GM19240 (cell line): ENCODE results near the gene SRGAP2C.
"Not testable (repeated sequence)": the region's sequence is repeated elsewhere in the genome, so short reads cannot be mapped to it uniquely, and the experiment has no call there.

Source experiments
- DNase-seq: peaks from one replicate; pipeline ENCODE4 v3.0.0; 2011; ENCODE audit warnings: low spot score; ENCODE audit not compliant: insufficient read length

The SRGAP2C gene

DNA sequence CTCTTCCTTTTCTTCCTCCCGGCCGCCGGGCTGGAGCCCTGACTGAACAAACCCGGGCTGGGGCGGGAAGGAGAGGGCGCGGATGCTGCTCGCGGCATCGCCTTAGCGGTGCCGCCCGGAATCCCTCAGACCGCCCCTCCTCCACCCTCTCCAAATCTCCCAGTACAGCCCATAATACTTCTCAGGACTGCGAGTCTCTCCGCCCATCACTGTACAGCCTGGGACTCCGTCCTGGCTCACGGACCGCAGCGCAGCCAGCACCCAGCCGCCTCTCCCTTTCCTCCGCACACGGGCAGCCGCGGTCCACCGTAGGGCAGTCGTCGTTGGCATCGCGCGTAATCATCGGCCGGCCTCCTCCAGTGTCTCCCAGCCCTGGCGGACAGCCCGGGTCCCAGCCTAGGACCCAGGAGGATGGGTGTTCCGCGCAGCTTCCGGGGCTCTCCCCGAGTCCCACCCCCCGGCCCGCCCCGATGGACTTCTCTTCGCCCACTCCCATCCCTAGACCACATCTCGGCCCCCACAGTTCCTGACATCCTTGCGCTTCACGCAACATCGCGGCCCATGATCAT is 449 bp downstream of the SRGAP2C start:
- not testable (repeated sequence) for DNase-seq

DNA sequence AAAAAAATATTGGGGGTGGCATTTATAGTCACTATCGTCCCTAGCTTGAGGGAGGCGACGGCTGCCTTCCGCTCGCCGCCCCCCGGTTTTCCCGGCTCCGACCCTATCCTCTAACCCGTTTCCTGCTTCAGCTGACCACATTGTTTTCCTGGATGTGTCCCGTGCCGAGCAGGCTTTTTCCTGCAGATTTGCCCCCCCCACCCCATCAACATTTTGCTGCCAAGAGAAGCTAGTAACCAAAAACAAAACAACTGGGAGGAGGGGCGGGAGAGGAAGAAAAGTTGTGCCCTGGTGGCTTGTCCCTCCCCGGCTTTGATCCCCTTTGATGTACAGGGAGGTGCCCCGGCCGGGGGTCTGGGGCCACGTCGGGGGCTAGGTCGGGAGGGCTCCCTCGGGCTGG is 1.4 kb downstream of the SRGAP2C start:
- DNase-seq, result not testable (repeated sequence)

DNA sequence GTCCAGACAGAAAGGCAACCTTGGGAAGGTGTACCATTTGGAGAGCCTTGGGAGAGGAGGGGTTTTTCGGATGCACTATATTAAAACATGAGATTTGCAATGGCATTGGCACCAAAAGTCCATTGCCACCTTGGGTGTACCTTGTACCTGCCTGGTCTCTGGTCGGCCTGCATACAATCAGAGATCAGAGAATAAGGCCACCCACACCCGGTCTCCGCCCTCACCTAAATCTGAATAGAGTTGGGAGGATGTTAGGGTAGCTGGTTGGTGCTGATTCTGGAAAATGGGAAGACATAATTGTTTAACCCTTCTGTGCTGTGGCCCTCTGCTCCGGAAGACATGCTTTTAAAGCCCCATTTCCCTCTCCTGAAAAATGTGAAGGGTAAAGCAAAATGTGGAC is 3.1 kb downstream of the SRGAP2C start:
- not testable (repeated sequence) for DNase-seq

DNA sequence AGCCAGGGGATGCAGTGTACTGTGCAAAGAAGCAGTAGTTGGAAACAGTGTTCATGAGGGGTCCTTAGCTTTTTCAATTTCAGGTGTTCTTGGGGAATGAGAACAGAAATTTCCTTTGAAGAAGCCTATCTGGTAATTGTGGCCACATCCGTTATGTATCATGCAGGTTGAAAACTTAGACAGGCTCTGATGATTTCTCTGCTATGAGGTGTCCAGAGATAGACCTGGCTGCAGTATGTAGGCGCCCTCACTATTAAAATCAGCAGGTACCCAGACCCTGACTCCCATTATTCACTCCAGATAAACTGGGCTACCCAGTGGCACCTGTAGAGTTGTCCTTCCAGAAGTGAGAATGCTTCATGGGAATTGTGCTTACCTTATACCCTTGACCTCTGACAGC is 7.7 kb downstream of the SRGAP2C start:
- DNase-seq, result not testable (repeated sequence)

DNA sequence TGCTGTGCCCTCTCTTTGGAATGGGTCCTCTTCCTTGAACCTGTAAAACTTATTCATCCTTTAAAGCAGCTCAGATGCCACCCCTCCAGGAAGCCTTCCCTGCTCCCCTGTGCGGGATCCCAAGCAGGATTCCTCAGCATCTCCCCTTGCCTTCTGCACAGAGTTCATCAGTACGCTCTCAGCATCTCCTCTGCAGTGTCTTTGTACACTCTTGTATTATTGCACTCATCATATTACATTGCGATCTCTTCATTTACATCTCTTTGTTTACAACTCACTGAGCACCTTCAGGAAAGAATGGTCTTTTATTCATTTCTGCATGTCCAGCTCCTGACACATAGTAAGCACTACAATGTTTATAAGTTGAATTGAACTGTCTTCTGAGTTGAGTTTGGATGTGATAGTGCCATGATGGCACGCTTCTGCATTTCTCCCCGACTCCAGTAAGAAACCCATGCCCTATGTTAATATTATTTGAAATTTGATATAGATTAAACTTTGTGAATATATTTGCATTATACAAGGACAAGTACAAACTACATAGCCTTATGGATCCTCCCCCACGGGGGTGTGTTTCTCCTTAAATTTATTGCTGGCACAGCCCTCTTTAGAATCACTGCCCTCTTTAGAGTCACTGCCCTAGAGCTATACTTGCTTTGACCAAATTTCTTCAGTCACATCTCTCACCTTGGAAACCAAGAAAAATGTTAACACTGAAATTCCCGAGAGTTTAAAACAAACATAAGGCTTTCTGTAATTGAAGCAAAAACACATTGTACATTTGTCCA is 12.5 kb downstream of the SRGAP2C start:
- not testable (repeated sequence) for DNase-seq

DNA sequence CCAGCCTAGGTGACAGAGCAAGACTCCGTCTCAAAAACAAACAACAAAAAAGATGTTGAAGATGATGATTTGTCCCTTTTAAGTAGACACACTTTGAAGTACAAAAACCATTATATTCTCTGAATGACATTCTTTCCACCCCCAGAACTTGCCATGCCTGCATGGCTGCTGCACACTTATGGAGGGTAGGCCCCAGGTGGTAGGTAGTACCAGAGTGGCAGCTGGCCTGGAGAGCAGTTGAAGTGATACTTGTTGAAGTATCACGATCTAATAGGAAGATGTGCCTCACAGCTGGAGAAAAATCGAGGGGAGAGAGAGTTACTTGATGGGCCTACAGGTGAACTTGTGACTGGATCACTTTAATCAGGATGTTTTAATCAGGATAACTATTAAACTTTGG is 15.0 kb downstream of the SRGAP2C start:
- not testable (repeated sequence) for DNase-seq

DNA sequence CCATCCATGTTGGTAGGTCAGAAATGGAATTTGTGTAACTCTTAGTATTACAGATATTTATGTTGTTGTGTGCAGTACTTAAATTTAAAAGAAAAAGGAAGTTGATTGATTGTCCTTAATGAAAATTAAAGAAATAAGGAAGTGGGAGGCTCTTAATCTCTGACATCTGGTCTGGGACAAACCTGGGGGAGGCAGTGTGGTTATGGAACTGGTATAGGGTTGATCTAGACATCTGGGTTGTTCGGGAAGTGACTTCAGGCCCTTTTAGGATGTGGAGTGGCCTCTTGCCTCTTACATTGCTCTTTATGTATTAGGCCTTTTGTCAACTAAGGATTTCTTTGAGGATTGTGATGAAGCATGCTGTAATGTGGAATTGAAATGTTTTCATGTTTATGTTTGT is 15.5 kb downstream of the SRGAP2C start:
- DNase-seq, result not testable (repeated sequence)

DNA sequence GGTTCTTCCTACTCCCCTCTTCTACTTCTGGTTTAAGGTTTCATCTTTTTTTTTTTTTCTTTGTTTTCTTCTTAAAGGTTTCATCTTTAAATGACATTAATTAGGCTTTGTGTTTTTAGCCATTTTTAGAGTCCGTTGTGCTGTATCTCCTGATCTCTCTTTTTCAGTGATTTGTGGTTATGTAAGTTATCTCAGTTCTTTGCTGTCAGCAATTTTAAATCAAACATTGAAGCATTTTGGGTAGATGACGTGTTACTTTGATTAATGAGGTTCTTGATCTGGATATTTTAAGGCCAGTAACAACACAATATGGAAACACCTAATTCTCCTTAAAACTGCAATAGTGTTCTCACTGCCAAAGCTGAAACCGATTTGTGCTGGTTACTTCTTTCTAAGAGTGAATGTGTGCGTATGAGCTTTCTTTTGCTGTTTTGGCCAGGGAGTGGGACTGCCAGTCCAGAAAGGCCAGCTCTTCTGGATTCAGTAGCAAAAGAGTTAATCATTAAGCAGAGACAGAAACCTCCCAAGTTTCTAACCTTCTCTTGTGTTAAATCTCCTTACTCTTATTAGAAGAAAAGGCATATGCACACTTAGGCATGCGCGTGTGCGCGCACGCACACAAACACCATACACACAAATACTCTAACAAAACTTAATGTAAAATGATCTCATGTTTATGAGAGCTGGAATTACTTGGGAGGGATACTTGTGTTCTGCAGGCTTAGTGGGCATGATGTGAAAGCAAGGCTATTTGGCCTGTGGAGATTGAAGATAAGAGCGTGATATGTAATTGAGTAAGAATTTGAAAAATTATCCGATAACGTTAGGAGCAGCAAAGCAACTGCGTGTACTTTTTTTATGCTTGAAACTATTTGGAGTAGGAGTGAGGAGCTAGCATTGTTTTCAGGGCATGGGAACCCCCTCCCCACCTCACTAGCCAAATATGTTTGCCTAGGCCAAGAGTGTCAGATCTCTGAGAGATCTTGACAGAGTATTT is 16.5 kb downstream of the SRGAP2C start:
- not testable (repeated sequence) for DNase-seq

DNA sequence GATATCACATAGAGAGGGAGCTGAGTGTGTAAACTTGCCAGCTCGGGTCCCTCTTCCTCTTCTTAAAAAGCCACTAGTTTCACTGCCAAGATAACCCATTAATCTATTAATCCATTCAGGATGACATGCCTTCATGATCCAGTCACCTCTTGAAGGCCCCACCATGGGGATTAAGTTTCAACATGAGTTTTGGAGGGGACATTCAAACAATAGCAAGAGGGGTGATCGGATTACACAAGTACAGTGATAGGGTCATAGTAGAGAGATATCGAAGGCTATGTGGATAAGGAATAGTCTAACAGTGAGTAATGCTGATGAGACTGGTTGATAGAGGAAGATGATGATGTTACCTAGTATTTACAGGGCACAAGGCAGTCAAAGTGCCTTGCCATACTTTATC is 18.2 kb downstream of the SRGAP2C start:
- DNase-seq, result not testable (repeated sequence)

DNA sequence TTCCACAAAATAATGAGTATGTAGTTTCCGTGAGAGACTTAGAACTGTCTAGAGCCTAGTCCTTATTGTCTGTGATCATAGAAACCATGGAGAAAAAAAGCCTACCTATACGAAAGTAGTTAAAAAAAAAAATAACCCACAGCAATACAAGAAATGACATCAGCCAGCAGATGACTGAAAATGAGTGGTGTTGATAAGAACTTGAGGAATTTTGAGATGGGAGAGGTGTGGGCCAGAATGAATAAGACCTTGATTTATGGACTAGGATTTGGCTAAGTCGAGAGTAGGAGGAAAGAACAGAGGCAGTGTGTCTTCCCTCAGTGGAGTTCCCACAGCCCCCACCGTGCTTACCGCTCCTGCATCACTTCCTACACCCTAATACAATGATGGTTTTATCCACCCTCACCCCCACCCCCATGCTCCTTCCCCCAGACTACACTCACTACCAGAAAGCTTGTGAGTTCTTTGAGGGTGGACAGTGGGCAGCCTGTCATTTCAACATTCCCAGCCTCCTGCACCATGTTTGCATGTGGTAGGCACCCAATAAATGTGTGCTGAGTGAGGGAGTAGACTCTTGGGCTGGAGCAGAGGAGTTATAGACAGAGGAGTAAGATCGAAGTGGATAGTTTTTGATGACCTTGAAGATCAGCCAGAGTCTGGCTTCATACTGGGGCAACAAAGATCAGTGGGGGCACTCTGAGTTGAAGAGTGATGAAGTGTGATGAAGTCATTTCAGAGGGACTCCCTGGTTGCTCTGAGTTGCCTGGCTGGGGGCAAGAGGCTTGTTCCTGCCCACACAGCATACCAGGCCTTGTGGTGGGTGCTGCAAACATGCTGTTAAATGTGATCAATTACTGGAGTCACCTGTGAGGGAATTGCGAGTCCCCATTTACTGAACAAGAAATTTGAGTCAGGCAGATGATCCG is 21.3 kb downstream of the SRGAP2C start:
- not testable (repeated sequence) for DNase-seq

DNA sequence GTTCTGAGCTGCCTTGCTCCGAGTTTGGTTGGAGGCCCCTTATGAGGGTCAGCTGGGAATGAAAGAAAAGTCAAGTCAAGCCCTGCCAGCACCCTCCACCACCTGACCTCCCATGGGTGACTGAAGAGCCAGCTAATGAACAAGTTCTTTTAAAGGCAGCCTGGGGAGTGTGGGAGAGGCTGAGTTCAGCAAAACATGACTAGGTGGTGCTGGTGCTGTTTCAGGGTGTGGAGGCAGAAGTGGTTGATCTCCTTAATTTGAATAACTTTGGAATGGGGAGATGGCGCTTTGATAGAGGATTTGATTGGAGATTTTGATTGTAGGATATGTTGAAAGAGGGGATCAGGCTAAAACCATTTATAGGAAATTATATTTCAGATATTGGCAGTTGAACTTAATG is 22.6 kb downstream of the SRGAP2C start:
- not testable (repeated sequence) for DNase-seq

DNA sequence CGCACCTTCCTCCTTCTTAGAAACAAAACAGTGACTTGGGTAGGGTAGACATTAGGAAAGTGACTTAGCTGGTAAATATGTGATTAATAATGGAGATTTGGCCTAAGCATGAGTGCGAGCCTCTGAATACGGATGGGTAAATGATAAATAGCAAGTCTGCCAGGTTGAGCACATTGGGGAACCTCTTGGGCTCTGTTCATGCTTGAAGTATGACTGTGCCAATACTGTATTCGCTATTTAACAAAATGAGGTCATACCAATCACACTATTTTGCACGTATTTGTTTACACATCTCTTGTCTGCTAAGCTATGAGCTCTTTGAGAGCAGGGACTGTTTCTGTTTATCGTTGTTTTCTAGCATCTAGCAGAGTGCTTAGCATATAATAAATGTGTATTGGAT is 23.6 kb downstream of the SRGAP2C start:
- not testable (repeated sequence) for DNase-seq

DNA sequence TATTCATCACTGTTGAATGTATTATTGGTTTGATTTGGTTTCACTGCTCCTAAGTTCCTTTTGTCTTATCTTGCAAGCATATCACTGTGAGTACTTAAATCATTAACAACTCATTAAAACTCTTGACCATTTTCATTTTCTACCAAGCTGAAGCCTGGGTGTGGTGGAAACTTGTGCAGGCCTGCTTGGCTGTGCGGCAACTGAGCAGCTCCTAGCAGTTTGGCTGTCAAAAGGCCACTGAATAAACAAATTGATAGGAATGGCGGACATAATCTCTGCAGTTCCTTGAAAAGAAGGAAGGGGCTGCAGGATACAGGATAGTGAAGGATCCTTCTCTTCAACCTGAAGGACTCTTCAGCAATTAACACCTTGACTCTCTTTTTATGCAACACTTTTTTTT is 26.0 kb downstream of the SRGAP2C start:
- DNase-seq, result not testable (repeated sequence)

DNA sequence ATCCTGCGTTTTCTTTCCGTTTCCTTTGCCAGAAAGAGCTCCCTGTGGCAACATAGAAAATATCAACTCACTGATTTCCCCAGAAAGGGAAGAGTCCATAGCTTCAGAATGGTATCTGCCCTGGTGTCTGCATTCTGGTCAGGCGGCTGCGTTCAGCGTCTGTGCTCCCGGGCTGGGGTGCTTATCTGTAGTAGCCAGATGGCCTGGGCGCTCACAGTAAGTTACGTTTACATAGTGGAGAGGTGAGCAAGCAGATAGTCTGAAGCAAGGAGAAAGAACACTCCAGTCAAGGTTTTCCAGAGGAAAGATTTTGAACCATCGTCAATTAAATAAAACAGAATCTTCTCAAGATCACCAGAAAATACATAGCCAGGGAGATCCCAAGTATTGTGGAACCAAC is 28.7 kb downstream of the SRGAP2C start:
- not testable (repeated sequence) for DNase-seq

DNA sequence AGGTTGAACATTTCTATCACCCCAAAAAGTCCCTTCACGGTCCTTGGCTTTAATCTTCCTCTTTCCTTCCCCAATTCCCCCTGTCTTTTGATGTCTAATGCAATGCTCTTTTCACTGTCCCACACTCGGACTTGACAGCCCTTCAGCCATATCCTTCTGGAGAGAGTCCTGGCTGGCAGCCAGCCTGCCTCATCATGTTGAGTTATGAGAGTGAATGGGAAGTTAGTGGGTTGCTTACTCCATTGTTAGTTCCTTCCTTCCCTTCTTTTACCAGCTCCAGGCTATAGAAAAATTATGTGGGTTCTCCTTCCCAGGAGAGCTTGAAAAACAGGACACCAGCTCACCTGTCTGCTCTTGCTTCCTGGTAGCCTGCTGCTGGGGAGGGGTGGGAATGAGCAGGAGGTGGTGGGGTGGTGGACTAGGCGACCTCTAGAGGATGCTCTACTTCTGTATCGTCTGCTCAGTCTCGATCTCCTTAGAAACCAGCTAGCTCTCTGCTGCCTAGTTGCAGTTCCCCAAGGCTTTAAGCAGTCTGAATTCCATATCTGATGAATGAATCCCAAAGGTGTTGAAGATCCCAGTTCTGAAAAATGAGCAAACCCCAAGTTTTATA is 29.9 kb downstream of the SRGAP2C start:
- not testable (repeated sequence) for DNase-seq

DNA sequence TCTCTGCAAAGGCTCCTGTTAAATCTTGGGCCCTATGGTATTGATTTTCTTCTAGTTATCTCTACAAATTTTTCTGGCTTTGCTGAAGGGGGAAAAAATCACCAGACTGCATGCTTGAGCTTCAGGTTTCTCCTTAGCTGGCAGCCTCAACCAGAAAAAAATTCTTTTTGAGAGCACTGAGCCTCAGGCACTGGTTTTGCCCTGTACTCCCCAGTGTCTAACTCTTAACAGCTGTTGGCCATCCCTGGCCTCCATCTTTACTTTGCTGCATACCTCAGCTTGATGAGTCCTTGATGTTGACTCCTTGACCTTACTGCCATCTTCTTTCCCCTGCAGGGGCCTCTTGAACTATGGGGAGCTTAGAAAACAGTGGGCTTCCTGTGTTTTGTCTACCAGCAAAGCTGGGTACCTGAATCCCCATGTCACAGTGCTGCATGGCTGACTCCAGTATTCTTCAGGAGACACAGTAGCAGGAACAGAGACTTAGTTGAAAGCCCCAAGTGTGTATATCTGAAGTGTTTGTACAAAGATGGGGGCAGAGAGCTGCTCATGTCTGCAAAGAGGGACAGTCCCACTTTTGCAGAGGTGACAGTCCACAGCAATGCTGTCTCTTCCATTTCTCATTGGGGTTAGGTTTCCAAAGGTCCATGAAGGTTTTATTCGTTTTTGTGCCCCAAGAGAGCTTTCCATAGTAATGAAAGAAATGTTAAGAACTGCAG is 31.1 kb downstream of the SRGAP2C start:
- not testable (repeated sequence) for DNase-seq

DNA sequence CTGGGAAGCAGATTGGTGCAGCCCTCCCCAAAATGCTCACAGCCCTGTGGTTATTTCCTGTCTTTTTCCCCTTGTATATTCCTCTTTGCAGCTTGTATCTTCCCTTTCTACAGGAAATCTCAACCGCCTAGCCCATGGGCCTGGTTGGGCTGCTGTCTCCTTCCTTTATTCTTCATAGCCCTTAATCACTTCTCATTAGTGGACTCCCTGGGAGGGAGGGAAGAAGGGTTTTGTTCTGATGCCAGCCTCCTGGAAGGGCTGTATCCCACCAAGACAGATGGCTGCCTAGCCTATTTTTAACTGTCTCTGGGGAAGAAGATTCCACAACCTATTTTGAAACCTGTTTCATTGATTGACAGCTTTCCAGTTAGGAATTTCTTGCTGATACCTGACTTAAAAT is 31.9 kb downstream of the SRGAP2C start:
- not testable (repeated sequence) for DNase-seq

DNA sequence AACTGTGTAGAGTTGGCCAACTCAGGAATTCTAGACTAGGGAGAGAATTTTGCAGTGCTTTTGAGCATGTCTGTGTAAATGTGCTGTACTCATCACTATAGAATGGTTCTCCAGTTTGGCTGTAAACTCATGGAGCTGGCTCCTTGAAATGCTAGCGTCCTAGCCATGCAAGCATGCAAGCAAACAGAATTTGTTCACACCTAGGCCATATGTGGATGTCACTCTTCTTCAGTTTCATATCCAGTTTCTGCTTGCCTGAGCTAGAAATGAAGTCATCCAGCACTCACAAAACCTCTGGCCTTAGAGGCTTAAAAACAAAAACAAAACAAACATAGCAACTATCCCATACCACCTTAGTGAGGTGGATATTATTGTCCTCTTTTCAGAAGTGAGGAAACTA is 37.0 kb downstream of the SRGAP2C start:
- not testable (repeated sequence) for DNase-seq

DNA sequence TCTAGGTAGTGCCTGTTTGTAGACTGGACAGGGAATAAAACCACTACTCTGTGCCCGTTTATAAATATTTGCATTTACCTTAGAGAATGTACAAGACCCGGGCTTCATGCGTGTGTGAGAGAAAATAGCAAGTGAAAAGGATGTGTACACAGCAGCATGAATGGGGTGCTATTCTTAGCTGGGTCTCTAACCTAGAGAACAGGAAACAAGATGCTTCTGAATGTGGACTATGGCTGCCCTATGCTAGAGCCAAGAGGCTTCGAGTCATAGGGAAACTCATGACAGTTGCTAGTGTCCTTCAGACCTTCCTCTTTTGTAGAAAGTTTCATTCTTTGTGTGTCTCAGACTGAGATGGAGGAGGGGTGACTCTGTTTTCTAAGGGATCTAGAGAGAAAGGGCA is 39.9 kb downstream of the SRGAP2C start:
- not testable (repeated sequence) for DNase-seq
